ENCODE results near the gene TMEM14A. TPM values are rescaled to one million over a fixed set of nuclear protein-coding genes. Genes with fewer than 3 reads are reported as not detected.

TMEM14A gene
- total and polyA plus RNA-seq, 2 of the 8 experiments (the other 6 are each of a cell fraction or from before 2014, with no cell fraction given): 11.1 to 11.2 TPM

DNA sequence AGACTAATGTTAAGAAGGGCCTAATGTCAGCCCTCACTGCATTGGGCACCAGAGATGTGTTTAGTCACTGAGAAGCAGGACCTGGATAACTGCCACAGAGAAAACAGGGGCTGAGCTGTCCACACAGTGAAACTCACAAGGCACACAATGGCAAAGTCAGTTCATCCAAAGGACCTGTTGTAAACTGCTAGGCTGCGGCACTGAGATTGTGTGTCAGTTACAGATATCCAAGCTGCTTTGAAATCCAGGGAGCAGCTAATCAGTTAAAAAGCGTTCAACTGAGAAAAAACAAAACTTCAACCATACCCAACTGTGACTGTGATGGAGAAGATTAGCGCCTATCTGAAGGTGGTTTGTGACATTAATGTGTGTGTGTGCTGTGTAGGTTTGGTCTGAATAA lies 27.8 kb upstream of the TMEM14A start:
- peaks cover 0 to 2% (median 0%) of the 10 kb centered on the region in 4 experiments; a peak in 1 of 7 replicates for H3K4me1 ChIP-seq (replicated peaks in 1 of 4; ENCODE audit: control insufficient read depth in 3 of 4, insufficient read depth in 4 of 4, low read length in 3 of 4)
- H2BK15ac ChIP-seq (ENCODE audit: low read length): no peak overlapping the region
- no peaks in the 10 kb centered on the region for H3K79me1 ChIP-seq (ENCODE audit: low read depth, low read length)
- H3K27me3 ChIP-seq (replicated peaks in 1 of 4; ENCODE audit: control insufficient read depth in 3 of 4, extremely low read depth in 1 of 4, insufficient read depth in 3 of 4, low read length in 3 of 4): no peaks in the 10 kb centered on the region
- H3K4ac ChIP-seq (replicated peaks; ENCODE audit: insufficient read length, low read depth, low read length): no peak overlapping the region
- no peak overlapping the region for H2BK12ac ChIP-seq (ENCODE audit: low read depth, low read length)
- H4K91ac ChIP-seq (replicated peaks; ENCODE audit: insufficient read length, low read length): no peak overlapping the region
- H3K14ac ChIP-seq (ENCODE audit: insufficient read length): no peak overlapping the region
- no peak overlapping the region for H2BK20ac ChIP-seq (ENCODE audit: low read length)
- no peak overlapping the region for H4K8ac ChIP-seq (ENCODE audit: extremely low read depth, insufficient read depth, low read length)
- H2BK120ac ChIP-seq (replicated peaks; ENCODE audit: low read depth, low read length): no peak overlapping the region
- no peaks in the 10 kb centered on the region for H3K79me2 ChIP-seq (ENCODE audit: control insufficient read depth in 1 of 2, insufficient read depth in 2 of 2, low read length in 2 of 2)
- no peak for TF ChIP-seq CTBP2 (IDR thresholded peaks at IDR 0.05; ENCODE audit: borderline replicate concordance, insufficient read depth, insufficient read length, low read length)
- FAIRE-seq (no peak), DNase-seq (ENCODE audit: low read depth in 1 of 2, low spot score in 2 of 2) (no peak)
- H2AFZ ChIP-seq (ENCODE audit: low read length): no peak overlapping the region; the same call in 1 of the 2 replicates
- no peaks in the 10 kb centered on the region for H3K9me3 ChIP-seq (ENCODE audit: insufficient read depth in 2 of 2, low read depth in 1 of 2, low read length in 1 of 2)
- CTCF ChIA-PET (ENCODE audit: partially characterized antibody): interaction anchor here (3.7 kb wide), 1 partner anchor 9 kb away, joined by 39 read pairs; no protein-coding TSS in a partner anchor
- H4K20me1 ChIP-seq (replicated peaks in 1 of 2; ENCODE audit: control insufficient read depth in 1 of 2, insufficient read depth in 2 of 2, low read length in 2 of 2): no peaks in the 10 kb centered on the region
- no peak overlapping the region for H4K5ac ChIP-seq (ENCODE audit: insufficient read length, low read depth, low read length)
- H3K27ac ChIP-seq (ENCODE audit: low read depth, low read length): no peak overlapping the region
- H3K36me3 ChIP-seq (ENCODE audit: control insufficient read depth in 2 of 4, insufficient read depth in 4 of 4, low read length in 3 of 4): no peaks in the 10 kb centered on the region
- 86% methylated on average over 3 of the region's 3 CpGs; no CpG with 5 or more reads in 1 of the 2 experiments for WGBS, 2 experiments (ENCODE audit: extremely low coverage in 1 of 2, insufficient coverage in 1 of 2, insufficient read length in 1 of 2, insufficient replicate concordance in 2 of 2, low coverage in 1 of 2, low lambda C conversion rate in 2 of 2, missing lambda C conversion rate in 1 of 2)
- no peak overlapping the region for H2AK5ac ChIP-seq (ENCODE audit: low read depth, low read length)
- no peak overlapping the region for H3K9ac ChIP-seq (replicated peaks in 1 of 4; ENCODE audit: extremely low read depth in 1 of 4, low read depth in 3 of 4, low read length in 3 of 4)
- no peak overlapping the region for H3K23ac ChIP-seq (ENCODE audit: insufficient read length)
- H3K18ac ChIP-seq (ENCODE audit: extremely low read depth, low read length): no peak overlapping the region
- no peak overlapping the region for H3K4me2 ChIP-seq (ENCODE audit: insufficient read depth in 1 of 2, low read depth in 2 of 2, low read length in 2 of 2)
- no peaks in the 10 kb centered on the region for H3K23me2 ChIP-seq (ENCODE audit: low read depth, low read length)
- H3K4me3 ChIP-seq (ENCODE audit: extremely low read depth in 1 of 4, insufficient read depth in 2 of 4, low read depth in 3 of 4, low read length in 4 of 4): no peak overlapping the region
- H2BK5ac ChIP-seq (ENCODE audit: low read depth, low read length): no peak overlapping the region
- H3K56ac ChIP-seq (replicated peaks; ENCODE audit: insufficient read length, low read depth, low read length): no peak overlapping the region
- POLR2A ChIA-PET (ENCODE audit: partially characterized antibody): no interaction called here
